A549 (cell line): ENCODE measurements around the gene PFDN1. TPM values are rescaled to one million over a fixed set of nuclear protein-coding genes. Genes with fewer than 3 reads are reported as not detected.

Experiments
- ATAC-seq, 2 experiments: fragments of 200-7000 bp in 1 of 2; fragments of >200 bp in 1 of 2; cut with Nextera tagmentation in 1 of 2; cut with Tn5 transposase in 1 of 2; 3 replicates each; pipeline versions ENCODE4 v1.8.0 to v1.9.1; 2018 to 2020; ENCODE audit warnings: mild to moderate bottlenecking in 1 of 2, moderate library complexity in 1 of 2
- CTCF ChIA-PET: fragments of 300-600 bp; sonication (Branson Sonifier 250); formaldehyde crosslinking; extraction: SDS; loops from one replicate; lab custom pipeline; 2021; ENCODE audit warnings: antibody characterized with exemption, inconsistent platforms; lab: Yijun Ruan, JAX
- POLR2A ChIA-PET: fragments of 350-600 bp; formaldehyde crosslinking; extraction: SDS; loops from one replicate; lab custom pipeline; 2021; ENCODE audit warnings: antibody characterized with exemption, inconsistent platforms; lab: Yijun Ruan, JAX
- DNase-seq, 2 experiments: peaks; one replicate each; pipeline versions ENCODE4 v3.0.0 to v3.0.0-alpha.2; 2011 to 2016; ENCODE audit warnings: low read depth in 1 of 2, low spot score in 1 of 2
- FAIRE-seq: peaks from 2 replicates; lab custom pipeline; 2011; peaks lifted over from hg19 to GRCh38; lab: Jason Lieb, UNC
- H3K27ac ChIP-seq, 2 experiments: fragments of >200 bp; sonication (Bioruptor Twin); formaldehyde crosslinking; 3 replicates each; pipeline ENCODE4 v1.5.1; 2016 to 2017
- H3K4me1 ChIP-seq: fragments of >200 bp; sonication (Bioruptor Twin); formaldehyde crosslinking; 3 replicates; pipeline ENCODE4 v1.6.1; 2016
- H3K4me2 ChIP-seq: fragments of >200 bp; sonication (Bioruptor Twin); formaldehyde crosslinking; 3 replicates; pipeline ENCODE4 v1.6.1; 2016
- H3K4me3 ChIP-seq: fragments of >200 bp; sonication (Bioruptor Twin); formaldehyde crosslinking; 3 replicates; pipeline ENCODE4 v1.5.1; 2016
- H3K9me3 ChIP-seq: fragments of >200 bp; sonication (Bioruptor Twin); formaldehyde crosslinking; 3 replicates; pipeline ENCODE4 v1.6.1; 2016
- CBX2 ChIP-seq: fragments of 200-600 bp; sonication (generic); IDR thresholded peaks from 2 replicates; pipeline ENCODE4 v1.6.1; 2016; ENCODE audit warnings: low read depth, mild to moderate bottlenecking, borderline replicate concordance
- CHD2 ChIP-seq: fragments of 150-350 bp; IDR thresholded peaks from 2 replicates; pipeline ENCODE4 v1.6.1; 2014; ENCODE audit warnings: low read length; ENCODE audit not compliant: partially characterized antibody
- CHD4 ChIP-seq: fragments of 200-600 bp; sonication (generic); IDR thresholded peaks from 2 replicates; pipeline ENCODE4 v1.6.1; 2016; ENCODE audit warnings: antibody characterized with exemption, mild to moderate bottlenecking, borderline replicate concordance
- E2F6 ChIP-seq: IDR thresholded peaks from 2 replicates; pipeline ENCODE4 v1.6.1; 2012; ENCODE audit warnings: low read depth, borderline replicate concordance
- EHF ChIP-seq: fragments of 250-450 bp; sonication (Bioruptor Pico); IDR thresholded peaks from 2 replicates; pipeline ENCODE4 v1.5.0; 2020; ENCODE audit warnings: mild to moderate bottlenecking
- EP300 ChIP-seq, 2 experiments: fragments of >200 bp; sonication (Bioruptor Twin); formaldehyde crosslinking; IDR thresholded peaks; 2 replicates in 1 of 2; 3 replicates in 1 of 2; pipeline ENCODE4 v1.6.1; 2016 to 2017
- FOSB ChIP-seq: fragments of 250-450 bp; sonication (Bioruptor Pico); IDR thresholded peaks from 2 replicates; pipeline ENCODE4 v1.5.0; 2020; ENCODE audit warnings: mild to moderate bottlenecking, moderate library complexity
- FOXS1 ChIP-seq: fragments of 250-450 bp; sonication (Bioruptor Pico); IDR thresholded peaks from 2 replicates; pipeline ENCODE4 v1.5.0; 2020; ENCODE audit warnings: mild to moderate bottlenecking, moderate library complexity
- HEYL ChIP-seq: fragments of 250-450 bp; sonication (Bioruptor Pico); IDR thresholded peaks from 2 replicates; pipeline ENCODE4 v1.8.0; 2021; ENCODE audit warnings: mild to moderate bottlenecking, moderate library complexity
- HOXA7 ChIP-seq: fragments of 250-450 bp; sonication (Bioruptor Pico); IDR thresholded peaks from 2 replicates; pipeline ENCODE4 v1.5.0; 2020; ENCODE audit warnings: mild to moderate bottlenecking, moderate library complexity
- HOXB5 ChIP-seq: fragments of 250-450 bp; sonication (Bioruptor Pico); IDR thresholded peaks from 2 replicates; pipeline ENCODE4 v1.5.0; 2020; ENCODE audit warnings: mild to moderate bottlenecking, moderate library complexity
- JUN ChIP-seq, 2 experiments: fragments of >200 bp; sonication (Bioruptor Twin); formaldehyde crosslinking; IDR thresholded peaks; 2 replicates in 1 of 2; 3 replicates in 1 of 2; pipeline ENCODE4 v1.6.1; 2016 to 2017
- JUNB ChIP-seq: fragments of >200 bp; sonication (Bioruptor Twin); formaldehyde crosslinking; IDR thresholded peaks from 2 replicates; pipeline ENCODE4 v1.6.1; 2016
- MAX ChIP-seq: IDR thresholded peaks from 2 replicates; pipeline ENCODE4 v1.6.1; 2012
- MYC ChIP-seq: IDR thresholded peaks from 2 replicates; pipeline ENCODE4 v1.6.1; 2012; ENCODE audit warnings: mild to moderate bottlenecking, inconsistent platforms, low read length, improper control_type of control experiment, borderline replicate concordance
- PBX3 ChIP-seq: IDR thresholded peaks from 2 replicates; pipeline ENCODE4 v1.6.1; 2012
- PHF8 ChIP-seq: fragments of 200-600 bp; sonication (generic); IDR thresholded peaks from 2 replicates; pipeline ENCODE4 v1.6.1; 2016; ENCODE audit warnings: low read depth, mild to moderate bottlenecking, antibody characterized with exemption, moderate library complexity, borderline replicate concordance
- POLR2AphosphoS2 ChIP-seq: conservative IDR thresholded peaks from 2 replicates; pipeline ENCODE4 v1.6.1; 2012; ENCODE audit warnings: low read length, improper control_type of control experiment, inconsistent platforms
- RAD21 ChIP-seq, 2 experiments: fragments of >200 bp in 1 of 2; sonication (Bioruptor Twin) in 1 of 2; formaldehyde crosslinking in 1 of 2; IDR thresholded peaks in 1 of 2; conservative IDR thresholded peaks in 1 of 2; 2 replicates in 1 of 2; 3 replicates in 1 of 2; pipeline ENCODE4 v1.6.1; 2012 to 2018; ENCODE audit warnings: inconsistent platforms in 1 of 2
- REST ChIP-seq: fragments of 200-600 bp; sonication (generic); IDR thresholded peaks from 2 replicates; pipeline ENCODE4 v1.6.1; 2016; ENCODE audit warnings: antibody characterized with exemption, mild to moderate bottlenecking, moderate library complexity
- RFX5 ChIP-seq: fragments of 450-650 bp; IDR thresholded peaks from 2 replicates; pipeline ENCODE4 v1.7.1; 2014; ENCODE audit warnings: antibody characterized with exemption, mild to moderate bottlenecking, moderate library complexity
- SREBF2 ChIP-seq: fragments of 450-650 bp; IDR thresholded peaks from 2 replicates; pipeline ENCODE4 v1.6.1; 2014; ENCODE audit warnings: mild to moderate bottlenecking, moderate library complexity
- TFCP2L1 ChIP-seq: fragments of 250-450 bp; sonication (Bioruptor Pico); IDR thresholded peaks from 2 replicates; pipeline ENCODE4 v1.5.0; 2021; ENCODE audit warnings: mild to moderate bottlenecking
- USF2 ChIP-seq: fragments of 450-650 bp; IDR thresholded peaks from 2 replicates; pipeline ENCODE4 v1.6.1; 2014; ENCODE audit warnings: antibody characterized with exemption
- WGBS: methylation state at CpG from one replicate; pipeline ENCODE4 v1.1.6; 2017; ENCODE audit errors: missing lambda C conversion rate; 5-methylcytosine and 5-hydroxymethylcytosine counted together
- polyA plus RNA-seq, 4 experiments: library from polyadenylated mRNA; depleted of rRNA in 3 of 4; stranded (reverse); fragments of >200 nt; fragmentation: RNase III in 1 of 4; extraction: RNeasy Plus Mini Kit Qiagen cat#74134 plus additional on column Dnase treatment in 1 of 4; gene quantifications; 2 replicates in 3 of 4; 3 replicates in 1 of 4; pipeline ENCODE4 v1.2.3, GENCODE V29; 2011 to 2017

The PFDN1 gene
- polyA plus RNA-seq, 2 of the 4 experiments (the other 2 are of a cell fraction), result 90.4 to 201 TPM

- TF ChIP-seq MAX, result no peak
- TF ChIP-seq SREBF2, result no peak
- TF ChIP-seq USF2, result no peak
- no peak for TF ChIP-seq EP300 (IDR thresholded peaks at IDR 0.05)
- TF ChIP-seq JUNB, result no peak
- no peak for TF ChIP-seq HEYL (CRISPR knock-in tag)
- no peak for TF ChIP-seq MYC
- no peak for TF ChIP-seq POLR2AphosphoS2
- no peak for TF ChIP-seq PBX3
- TF ChIP-seq, all 56 proteins: peak for 0
- WGBS, result 72% methylated on average over 6 of the region's 6 CpGs
- no peak overlapping the region for H3K4me2 ChIP-seq
- POLR2A ChIA-PET, result no interaction called here
- ATAC-seq (no peak), DNase-seq (no peak), FAIRE-seq (no peak)
- no peaks in the 10 kb centered on the region for H3K9me3 ChIP-seq
- CTCF ChIA-PET, result interaction anchor here (0.9 to 42.9 kb wide), 11 partner anchors 10 to 1652 kb away, joined by 3 to 1613 read pairs (median 6); partner anchors contain the start of genes HBEGF and SLC4A9
- H3K27ac ChIP-seq, result no peak overlapping the region
- no peak overlapping the region for H3K4me3 ChIP-seq
- H3K4me1 ChIP-seq, result peaks cover 21% of the 10 kb centered on the region
Observed at GRCh38 chr5:140238756-140239155, 64.1 kb downstream of the PFDN1 start.

- no peak for ATAC-seq
- Histone ChIP-seq H3K27ac (no peak overlapping the region), H3K4me1 (peaks cover 20% of the 10 kb centered on the region), H3K4me3 (no peak overlapping the region), H3K9me3 (no peaks in the 10 kb centered on the region), H3K4me2 (no peak overlapping the region)
- DNase-seq, result no peak
- no peak for FAIRE-seq
- CTCF ChIA-PET, result interaction anchor here (0.7 to 42.9 kb wide), 7 partner anchors 8 to 136 kb away, joined by 3 to 1613 read pairs (median 4); partner anchors contain the start of genes HBEGF and SLC4A9
- POLR2A ChIA-PET, result no interaction called here
- WGBS, result 82% methylated on average over 6 of the region's 6 CpGs
- no peak for TF ChIP-seq CBX2
Observed at GRCh38 chr5:140236891-140237598, 65.9 kb downstream of the PFDN1 start.

- H3K4me2 ChIP-seq, result no peak overlapping the region
- TF ChIP-seq EHF (CRISPR knock-in tag), result no peak
- no peak for TF ChIP-seq MYC
- no peak for TF ChIP-seq FOXS1 (CRISPR knock-in tag)
- TF ChIP-seq E2F6, result no peak
- no peak for TF ChIP-seq RFX5
- no peak for TF ChIP-seq HOXB5 (CRISPR knock-in tag)
- TF ChIP-seq REST, result no peak
- TF ChIP-seq RAD21 (conservative IDR thresholded peaks at IDR 0.05 in 1 of 2, IDR thresholded peaks at IDR 0.05 in 1 of 2), result no peak
- TF ChIP-seq CHD4, result no peak
- TF ChIP-seq FOSB, result no peak
- TF ChIP-seq CHD2, result no peak
- no peak for TF ChIP-seq TFCP2L1 (CRISPR knock-in tag)
- no peak for TF ChIP-seq PHF8
- no peak for TF ChIP-seq HOXA7 (CRISPR knock-in tag)
- no peak for TF ChIP-seq JUN (IDR thresholded peaks at IDR 0.05)
Observed at GRCh38 chr5:140235791-140236551, 66.9 kb downstream of the PFDN1 start.

More at GRCh38 chr5:140235791-140236551, 66.9 kb downstream of the PFDN1 start:
- H3K9me3 ChIP-seq, result no peaks in the 10 kb centered on the region
- no peak for DNase-seq
- ATAC-seq, result no peak
- no peak overlapping the region for H3K4me3 ChIP-seq
- WGBS, result 83% methylated on average over 11 of the region's 11 CpGs
- H3K27ac ChIP-seq, result no peak overlapping the region
- FAIRE-seq, result no peak
- ChIA-PET POLR2A (no interaction called here), CTCF (interaction anchor here (0.7 to 42.9 kb wide), 7 partner anchors 8 to 137 kb away, joined by 3 to 1613 read pairs (median 4); partner anchors contain the start of genes HBEGF and SLC4A9)
- H3K4me1 ChIP-seq, result peaks cover 10% of the 10 kb centered on the region
